HEK293 (cell line): ENCODE measurements around the gene PTK7.

Experiments used
- CTCF ChIA-PET: fragments of 350-600 bp; formaldehyde crosslinking; extraction: SDS; loops from one replicate; lab custom pipeline; 2021; ENCODE audit warnings: antibody characterized with exemption; lab: Yijun Ruan, JAX
- POLR2A ChIA-PET: fragments of 300-600 bp; formaldehyde crosslinking; extraction: SDS; loops from one replicate; lab custom pipeline; 2020; ENCODE audit warnings: antibody characterized with exemption, inconsistent platforms; lab: Yijun Ruan, JAX
- H3K27ac ChIP-seq: fragments of 200-500 bp; sonication (Bioruptor generic); 2 replicates; pipeline ENCODE4 v1.5.1; 2014; ENCODE audit warnings: low read depth, low read length, control low read depth, inconsistent platforms; ENCODE audit errors: extremely low read depth
- H3K36me3 ChIP-seq, 2 experiments: fragments of 200-500 bp in 1 of 2; sonication (Bioruptor generic) in 1 of 2; 1 replicate in 1 of 2; 2 replicates in 1 of 2; pipeline ENCODE4 v1.5.1; 2014 to 2017; ENCODE audit warnings: inconsistent platforms in 2 of 2, low read length in 2 of 2; ENCODE audit not compliant: control insufficient read depth in 2 of 2, insufficient read depth in 1 of 2
- H3K4me1 ChIP-seq: fragments of 200-500 bp; sonication (Bioruptor generic); 2 replicates; pipeline ENCODE4 v1.5.1; 2014; ENCODE audit warnings: mild to moderate bottlenecking, low read length, inconsistent platforms; ENCODE audit not compliant: control insufficient read depth, insufficient read depth
- H3K4me3 ChIP-seq: 2 replicates; pipeline ENCODE4 v1.5.1; 2011; ENCODE audit warnings: low read depth, mild to moderate bottlenecking, control low read depth, low read length, moderate library complexity
- H3K9me3 ChIP-seq: fragments of 200-500 bp; sonication (Bioruptor generic); 2 replicates; pipeline ENCODE4 v1.5.1; 2014; ENCODE audit warnings: low read depth, low read length, inconsistent platforms; ENCODE audit not compliant: control insufficient read depth, insufficient read depth
- SCRT2 ChIP-seq: fragments of 450-650 bp; formaldehyde crosslinking; IDR thresholded peaks from 2 replicates; pipeline ENCODE4 v1.5.1; 2016; ENCODE audit warnings: missing biosample characterization, missing genetic modification characterization
- TRIM28 ChIP-seq: IDR thresholded peaks from 2 replicates; pipeline ENCODE4 v1.6.1; 2011; ENCODE audit warnings: low read length, control low read depth, borderline replicate concordance
- ZBTB44 ChIP-seq: fragments of 450-650 bp; IDR thresholded peaks from 2 replicates; pipeline ENCODE4 v1.5.1; 2018; ENCODE audit warnings: missing biosample characterization, mild to moderate bottlenecking, missing genetic modification characterization
- ZFP69B ChIP-seq: fragments of 450-650 bp; formaldehyde crosslinking; IDR thresholded peaks from 2 replicates; pipeline ENCODE4 v1.5.1; 2016; ENCODE audit warnings: missing biosample characterization, missing genetic modification characterization
- ZNF121 ChIP-seq: fragments of 450-650 bp; formaldehyde crosslinking; IDR thresholded peaks from 2 replicates; pipeline ENCODE4 v1.5.1; 2016; ENCODE audit warnings: missing biosample characterization, missing genetic modification characterization
- ZNF174 ChIP-seq: fragments of 450-650 bp; formaldehyde crosslinking; IDR thresholded peaks from 2 replicates; pipeline ENCODE4 v1.5.0; 2017; ENCODE audit warnings: missing biosample characterization, mild to moderate bottlenecking, missing genetic modification characterization
- ZNF2 ChIP-seq: fragments of 450-650 bp; formaldehyde crosslinking; IDR thresholded peaks from 2 replicates; pipeline ENCODE4 v1.5.1; 2016; ENCODE audit warnings: missing biosample characterization, missing genetic modification characterization
- ZNF239 ChIP-seq: fragments of 450-650 bp; formaldehyde crosslinking; IDR thresholded peaks from 2 replicates; pipeline ENCODE4 v1.5.1; 2016; ENCODE audit warnings: missing biosample characterization, missing genetic modification characterization
- ZNF311 ChIP-seq: fragments of 450-650 bp; formaldehyde crosslinking; IDR thresholded peaks from 2 replicates; pipeline ENCODE4 v1.5.1; 2017; ENCODE audit warnings: missing biosample characterization, missing genetic modification characterization, borderline replicate concordance
- ZNF335 ChIP-seq: fragments of 450-650 bp; formaldehyde crosslinking; conservative IDR thresholded peaks from 2 replicates; pipeline ENCODE4 v1.5.1; 2016; ENCODE audit warnings: missing biosample characterization, missing genetic modification characterization
- ZNF548 ChIP-seq: fragments of 450-650 bp; formaldehyde crosslinking; IDR thresholded peaks from 2 replicates; pipeline ENCODE4 v1.5.1; 2016; ENCODE audit warnings: missing biosample characterization, missing genetic modification characterization
- ZNF629 ChIP-seq: fragments of 450-650 bp; formaldehyde crosslinking; IDR thresholded peaks from 2 replicates; pipeline ENCODE4 v1.5.1; 2017; ENCODE audit warnings: missing biosample characterization, missing genetic modification characterization
- ZNF639 ChIP-seq: fragments of 450-650 bp; formaldehyde crosslinking; IDR thresholded peaks from 2 replicates; pipeline ENCODE4 v1.5.1; 2016; ENCODE audit warnings: missing biosample characterization, missing genetic modification characterization
- ZNF677 ChIP-seq: fragments of 450-650 bp; IDR thresholded peaks from 2 replicates; pipeline ENCODE4 v1.5.0; 2018; ENCODE audit warnings: missing biosample characterization, mild to moderate bottlenecking, missing genetic modification characterization, moderate library complexity
- TF ChIP-seq, protein P1 (sequence below): fragments of 450-650 bp; formaldehyde crosslinking; conservative IDR thresholded peaks from 2 replicates; pipeline ENCODE4 v1.5.1; 2016; ENCODE audit warnings: low read depth, missing biosample characterization, missing genetic modification characterization
- TF ChIP-seq, protein P2 (sequence below): fragments of 450-650 bp; formaldehyde crosslinking; IDR thresholded peaks from 2 replicates; pipeline ENCODE4 v1.5.1; 2017; ENCODE audit warnings: missing biosample characterization, missing genetic modification characterization
- TF ChIP-seq, protein P3 (sequence below): fragments of 450-650 bp; formaldehyde crosslinking; IDR thresholded peaks from 2 replicates; pipeline ENCODE4 v1.5.1; 2016; ENCODE audit warnings: missing biosample characterization, missing genetic modification characterization, low read depth
- TF ChIP-seq, protein P4 (sequence below): fragments of 450-650 bp; formaldehyde crosslinking; IDR thresholded peaks from 2 replicates; pipeline ENCODE4 v1.5.1; 2016; ENCODE audit warnings: missing biosample characterization, missing genetic modification characterization

PTK7 gene

DNA sequence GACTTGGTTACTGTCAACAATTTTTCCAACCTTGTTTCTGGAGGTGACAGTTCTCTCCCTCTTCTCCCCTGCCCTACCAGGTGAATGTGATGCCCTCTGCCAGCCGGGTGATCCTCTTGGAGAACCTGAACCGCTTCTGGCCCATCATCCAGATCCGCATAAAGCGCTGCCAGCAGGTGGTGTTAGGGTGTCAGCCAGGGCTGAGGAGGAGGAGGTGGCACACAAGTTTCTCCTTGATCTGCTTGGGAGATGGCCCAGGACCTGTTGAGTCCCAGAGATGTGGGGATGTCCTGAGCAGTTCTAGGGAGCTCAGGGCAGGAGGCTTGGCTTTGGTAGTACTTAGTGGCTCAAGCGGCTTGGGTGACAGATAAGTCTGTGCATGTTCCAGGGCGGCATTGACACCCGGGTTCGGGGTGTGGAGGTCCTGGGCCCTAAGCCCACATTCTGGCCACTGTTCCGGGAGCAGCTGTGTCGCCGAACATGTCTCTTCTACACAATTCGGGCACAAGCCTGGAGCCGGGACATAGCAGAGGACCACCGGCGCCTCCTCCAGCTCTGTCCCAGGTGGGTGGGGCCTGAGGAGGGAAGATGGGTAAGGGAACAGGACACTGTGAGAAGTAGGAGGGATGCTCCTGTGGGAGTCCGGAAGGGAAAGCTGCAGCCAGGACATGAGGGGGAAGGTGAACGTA is 127.1 kb downstream of the PTK7 start:
- TF ChIP-seq ZNF548 (tag by site-specific recombination), result no peak
- TF ChIP-seq ZNF639 (tag by site-specific recombination), result no peak
- TF ChIP-seq ZNF2 (tag by site-specific recombination), result no peak
- TF ChIP-seq ZNF677 (tag by site-specific recombination), result no peak
- no peak for TF ChIP-seq ZFP69B (tag by site-specific recombination)
- TF ChIP-seq SCRT2 (tag by site-specific recombination), result peak; percentile 86
- no peak for TF ChIP-seq ZNF335 (tag by site-specific recombination)
- TF ChIP-seq ZNF239 (tag by site-specific recombination), result no peak
- TF ChIP-seq ZNF311 (tag by site-specific recombination), result no peak
- no peaks in the 10 kb centered on the region for H3K4me1 ChIP-seq
- peaks cover 0 to 12% of the 10 kb centered on the region in 2 experiments; a peak in 2 of 3 replicates for H3K36me3 ChIP-seq
- no peaks in the 10 kb centered on the region for H3K9me3 ChIP-seq
- ChIA-PET POLR2A (interaction anchor here (1.5 kb wide), 1 partner anchor 26 kb away, joined by 3 read pairs; the partner anchor contains the start of gene DNPH1), CTCF (interaction anchor here (0.5 to 1.0 kb wide), 4 partner anchors 26 to 219 kb away, joined by 3 read pairs; partner anchors contain the start of genes DNPH1 and PPP2R5D)
- H3K27ac ChIP-seq, result no peak overlapping the region
- no peak overlapping the region for H3K4me3 ChIP-seq

DNA sequence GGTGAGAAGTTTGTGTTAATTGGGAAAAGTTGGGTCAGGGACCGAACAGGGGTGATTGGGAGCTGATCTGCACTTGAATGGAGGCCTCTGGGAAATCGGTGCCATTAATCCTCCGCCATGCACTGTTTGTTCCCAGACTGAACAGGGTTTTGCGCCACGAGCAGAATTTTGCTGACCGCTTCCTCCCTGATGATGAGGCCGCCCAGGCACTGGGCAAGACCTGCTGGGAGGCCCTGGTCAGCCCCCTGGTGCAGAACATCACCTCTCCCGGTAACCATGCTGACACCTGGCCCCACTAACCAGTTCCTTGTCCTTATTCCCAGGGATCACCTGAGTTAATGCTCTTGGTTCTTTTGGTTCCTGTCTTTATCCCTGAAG is 127.6 kb downstream of the PTK7 start:
- H3K9me3 ChIP-seq, result no peaks in the 10 kb centered on the region
- POLR2A ChIA-PET, result no interaction called here
- no peak overlapping the region for H3K4me3 ChIP-seq
- CTCF ChIA-PET, result interaction anchor here (0.5 to 0.6 kb wide), 2 partner anchors 178 to 219 kb away, joined by 3 read pairs; partner anchors contain the start of gene PPP2R5D
- H3K36me3 ChIP-seq, result peaks cover 0 to 12% of the 10 kb centered on the region in 2 experiments; a peak in 2 of 3 replicates
- H3K4me1 ChIP-seq, result no peaks in the 10 kb centered on the region
- no peak overlapping the region for H3K27ac ChIP-seq
- TF ChIP-seq, protein P1, sequence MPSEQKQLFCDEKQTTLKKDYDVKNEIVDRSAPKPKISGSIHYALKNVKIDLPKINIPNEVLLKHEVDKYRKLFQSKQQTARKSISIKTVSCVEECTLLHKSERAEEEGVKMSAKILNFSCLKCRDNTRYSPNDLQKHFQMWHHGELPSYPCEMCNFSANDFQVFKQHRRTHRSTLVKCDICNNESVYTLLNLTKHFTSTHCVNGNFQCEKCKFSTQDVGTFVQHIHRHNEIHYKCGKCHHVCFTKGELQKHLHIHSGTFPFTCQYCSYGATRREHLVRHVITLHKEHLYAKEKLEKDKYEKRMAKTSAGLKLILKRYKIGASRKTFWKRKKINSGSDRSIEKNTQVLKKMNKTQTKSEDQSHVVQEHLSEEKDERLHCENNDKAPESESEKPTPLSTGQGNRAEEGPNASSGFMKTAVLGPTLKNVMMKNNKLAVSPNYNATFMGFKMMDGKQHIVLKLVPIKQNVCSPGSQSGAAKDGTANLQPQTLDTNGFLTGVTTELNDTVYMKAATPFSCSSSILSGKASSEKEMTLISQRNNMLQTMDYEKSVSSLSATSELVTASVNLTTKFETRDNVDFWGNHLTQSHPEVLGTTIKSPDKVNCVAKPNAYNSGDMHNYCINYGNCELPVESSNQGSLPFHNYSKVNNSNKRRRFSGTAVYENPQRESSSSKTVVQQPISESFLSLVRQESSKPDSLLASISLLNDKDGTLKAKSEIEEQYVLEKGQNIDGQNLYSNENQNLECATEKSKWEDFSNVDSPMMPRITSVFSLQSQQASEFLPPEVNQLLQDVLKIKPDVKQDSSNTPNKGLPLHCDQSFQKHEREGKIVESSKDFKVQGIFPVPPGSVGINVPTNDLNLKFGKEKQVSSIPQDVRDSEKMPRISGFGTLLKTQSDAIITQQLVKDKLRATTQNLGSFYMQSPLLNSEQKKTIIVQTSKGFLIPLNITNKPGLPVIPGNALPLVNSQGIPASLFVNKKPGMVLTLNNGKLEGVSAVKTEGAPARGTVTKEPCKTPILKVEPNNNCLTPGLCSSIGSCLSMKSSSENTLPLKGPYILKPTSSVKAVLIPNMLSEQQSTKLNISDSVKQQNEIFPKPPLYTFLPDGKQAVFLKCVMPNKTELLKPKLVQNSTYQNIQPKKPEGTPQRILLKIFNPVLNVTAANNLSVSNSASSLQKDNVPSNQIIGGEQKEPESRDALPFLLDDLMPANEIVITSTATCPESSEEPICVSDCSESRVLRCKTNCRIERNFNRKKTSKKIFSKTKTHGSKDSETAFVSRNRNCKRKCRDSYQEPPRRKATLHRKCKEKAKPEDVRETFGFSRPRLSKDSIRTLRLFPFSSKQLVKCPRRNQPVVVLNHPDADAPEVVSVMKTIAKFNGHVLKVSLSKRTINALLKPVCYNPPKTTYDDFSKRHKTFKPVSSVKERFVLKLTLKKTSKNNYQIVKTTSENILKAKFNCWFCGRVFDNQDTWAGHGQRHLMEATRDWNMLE (tag by site-specific recombination), result no peak
- TF ChIP-seq ZNF174 (no peak), ZNF335 (tag by site-specific recombination) (no peak), ZNF629 (tag by site-specific recombination) (no peak), TRIM28 (no peak), ZBTB44 (tag by site-specific recombination) (no peak), ZNF121 (no peak)
- TF ChIP-seq, protein P2, sequence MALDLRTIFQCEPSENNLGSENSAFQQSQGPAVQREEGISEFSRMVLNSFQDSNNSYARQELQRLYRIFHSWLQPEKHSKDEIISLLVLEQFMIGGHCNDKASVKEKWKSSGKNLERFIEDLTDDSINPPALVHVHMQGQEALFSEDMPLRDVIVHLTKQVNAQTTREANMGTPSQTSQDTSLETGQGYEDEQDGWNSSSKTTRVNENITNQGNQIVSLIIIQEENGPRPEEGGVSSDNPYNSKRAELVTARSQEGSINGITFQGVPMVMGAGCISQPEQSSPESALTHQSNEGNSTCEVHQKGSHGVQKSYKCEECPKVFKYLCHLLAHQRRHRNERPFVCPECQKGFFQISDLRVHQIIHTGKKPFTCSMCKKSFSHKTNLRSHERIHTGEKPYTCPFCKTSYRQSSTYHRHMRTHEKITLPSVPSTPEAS (tag by site-specific recombination), result no peak
- TF ChIP-seq, protein P3, sequence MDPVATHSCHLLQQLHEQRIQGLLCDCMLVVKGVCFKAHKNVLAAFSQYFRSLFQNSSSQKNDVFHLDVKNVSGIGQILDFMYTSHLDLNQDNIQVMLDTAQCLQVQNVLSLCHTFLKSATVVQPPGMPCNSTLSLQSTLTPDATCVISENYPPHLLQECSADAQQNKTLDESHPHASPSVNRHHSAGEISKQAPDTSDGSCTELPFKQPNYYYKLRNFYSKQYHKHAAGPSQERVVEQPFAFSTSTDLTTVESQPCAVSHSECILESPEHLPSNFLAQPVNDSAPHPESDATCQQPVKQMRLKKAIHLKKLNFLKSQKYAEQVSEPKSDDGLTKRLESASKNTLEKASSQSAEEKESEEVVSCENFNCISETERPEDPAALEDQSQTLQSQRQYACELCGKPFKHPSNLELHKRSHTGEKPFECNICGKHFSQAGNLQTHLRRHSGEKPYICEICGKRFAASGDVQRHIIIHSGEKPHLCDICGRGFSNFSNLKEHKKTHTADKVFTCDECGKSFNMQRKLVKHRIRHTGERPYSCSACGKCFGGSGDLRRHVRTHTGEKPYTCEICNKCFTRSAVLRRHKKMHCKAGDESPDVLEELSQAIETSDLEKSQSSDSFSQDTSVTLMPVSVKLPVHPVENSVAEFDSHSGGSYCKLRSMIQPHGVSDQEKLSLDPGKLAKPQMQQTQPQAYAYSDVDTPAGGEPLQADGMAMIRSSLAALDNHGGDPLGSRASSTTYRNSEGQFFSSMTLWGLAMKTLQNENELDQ (tag by site-specific recombination), result no peak
- TF ChIP-seq, protein P4, sequence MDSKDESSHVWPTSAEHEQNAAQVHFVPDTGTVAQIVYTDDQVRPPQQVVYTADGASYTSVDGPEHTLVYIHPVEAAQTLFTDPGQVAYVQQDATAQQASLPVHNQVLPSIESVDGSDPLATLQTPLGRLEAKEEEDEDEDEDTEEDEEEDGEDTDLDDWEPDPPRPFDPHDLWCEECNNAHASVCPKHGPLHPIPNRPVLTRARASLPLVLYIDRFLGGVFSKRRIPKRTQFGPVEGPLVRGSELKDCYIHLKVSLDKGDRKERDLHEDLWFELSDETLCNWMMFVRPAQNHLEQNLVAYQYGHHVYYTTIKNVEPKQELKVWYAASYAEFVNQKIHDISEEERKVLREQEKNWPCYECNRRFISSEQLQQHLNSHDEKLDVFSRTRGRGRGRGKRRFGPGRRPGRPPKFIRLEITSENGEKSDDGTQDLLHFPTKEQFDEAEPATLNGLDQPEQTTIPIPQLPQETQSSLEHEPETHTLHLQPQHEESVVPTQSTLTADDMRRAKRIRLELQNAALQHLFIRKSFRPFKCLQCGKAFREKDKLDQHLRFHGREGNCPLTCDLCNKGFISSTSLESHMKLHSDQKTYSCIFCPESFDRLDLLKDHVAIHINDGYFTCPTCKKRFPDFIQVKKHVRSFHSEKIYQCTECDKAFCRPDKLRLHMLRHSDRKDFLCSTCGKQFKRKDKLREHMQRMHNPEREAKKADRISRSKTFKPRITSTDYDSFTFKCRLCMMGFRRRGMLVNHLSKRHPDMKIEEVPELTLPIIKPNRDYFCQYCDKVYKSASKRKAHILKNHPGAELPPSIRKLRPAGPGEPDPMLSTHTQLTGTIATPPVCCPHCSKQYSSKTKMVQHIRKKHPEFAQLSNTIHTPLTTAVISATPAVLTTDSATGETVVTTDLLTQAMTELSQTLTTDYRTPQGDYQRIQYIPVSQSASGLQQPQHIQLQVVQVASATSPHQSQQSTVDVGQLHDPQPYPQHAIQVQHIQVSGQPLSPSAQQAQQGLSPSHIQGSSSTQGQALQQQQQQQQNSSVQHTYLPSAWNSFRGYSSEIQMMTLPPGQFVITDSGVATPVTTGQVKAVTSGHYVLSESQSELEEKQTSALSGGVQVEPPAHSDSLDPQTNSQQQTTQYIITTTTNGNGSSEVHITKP (tag by site-specific recombination), result no peak
